GM19324 (cell line): ENCODE data around the gene INTS6.

ENCODE experiments used
- ATAC-seq: cut with Tn5 transposase; IDR thresholded peaks from one replicate; pipeline ENCODE4 v1.9.1; 2021; ENCODE audit warnings: mild to moderate bottlenecking, moderate library complexity; ENCODE audit not compliant: unreplicated experiment, low FRiP score

The INTS6 gene

DNA sequence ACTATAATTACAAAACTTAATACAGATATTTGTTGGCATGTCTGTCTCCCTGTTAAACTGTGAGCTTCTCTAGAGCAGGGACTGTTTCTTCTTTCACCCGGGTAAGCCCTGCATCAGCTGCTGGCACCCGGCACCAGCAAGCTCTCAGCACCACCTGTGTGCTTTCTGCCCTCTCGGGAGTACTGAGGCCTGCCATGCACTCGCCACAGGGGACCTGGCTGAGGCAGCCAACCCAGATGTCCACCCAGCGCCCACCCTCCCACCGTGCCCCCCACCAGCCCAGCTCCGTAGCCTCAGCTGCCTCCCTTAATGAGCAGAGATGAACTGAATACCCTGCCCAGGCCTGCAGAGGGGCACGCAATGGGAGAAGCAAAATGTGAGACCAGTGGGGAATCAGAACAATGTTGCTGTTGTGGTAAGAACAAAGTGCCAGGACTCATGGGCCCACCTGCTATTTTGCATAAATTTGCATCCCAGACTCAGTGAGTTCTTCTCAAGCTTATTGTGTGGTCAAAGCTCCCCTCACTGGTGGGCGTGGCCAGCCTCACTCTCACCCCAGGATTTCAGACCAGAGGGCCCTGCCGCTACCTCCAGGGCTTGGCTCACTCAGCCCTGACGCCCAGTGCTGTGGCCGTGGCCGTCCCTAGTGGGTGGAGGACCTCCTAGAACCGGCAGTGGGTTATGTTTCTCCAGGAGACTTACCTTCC, 128.0 kb downstream of the INTS6 start:
- ATAC-seq: no peak

DNA sequence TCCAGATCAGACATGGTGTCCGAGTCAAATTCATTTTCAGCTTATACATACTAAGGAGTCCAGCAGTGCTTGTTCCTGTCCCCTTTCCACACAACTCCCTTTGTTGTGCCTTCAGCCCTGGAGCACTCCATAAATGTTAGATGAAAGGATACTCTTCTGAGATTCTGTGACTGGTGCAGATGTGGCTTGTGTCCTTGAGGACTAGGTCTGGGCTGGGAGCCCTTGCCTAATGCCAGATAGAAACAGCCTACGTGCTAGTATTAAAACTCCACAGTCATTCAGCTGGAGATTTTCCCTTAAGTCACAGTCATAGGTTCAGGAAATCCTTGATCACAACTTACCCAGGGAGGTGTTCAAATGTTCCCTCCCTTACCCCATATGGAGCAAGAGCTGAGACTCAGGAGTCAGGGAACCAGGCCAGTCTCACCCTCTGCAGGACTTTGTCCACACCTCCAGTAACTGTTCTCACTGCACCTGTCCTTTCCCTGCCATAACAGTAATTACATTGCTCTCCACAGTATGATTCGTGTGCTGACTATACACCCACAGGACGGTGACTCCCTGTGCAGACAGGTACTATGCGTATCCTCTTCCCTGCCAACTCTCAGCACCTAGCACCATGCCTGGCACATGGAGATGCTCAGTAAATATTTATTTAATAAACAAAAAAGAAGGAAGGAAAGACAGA, 128.9 kb downstream of the INTS6 start:
- ATAC-seq: no peak

- ATAC-seq: no peak
Observed at GRCh38 chr13:51322826-51323225, 130.0 kb downstream of the INTS6 start.

- ATAC-seq: no peak
Observed at GRCh38 chr13:51321836-51322235, 131.0 kb downstream of the INTS6 start.

GRCh38 chr13:51318876-51319275, 134.0 kb downstream of the INTS6 start:
- ATAC-seq: no peak

DNA sequence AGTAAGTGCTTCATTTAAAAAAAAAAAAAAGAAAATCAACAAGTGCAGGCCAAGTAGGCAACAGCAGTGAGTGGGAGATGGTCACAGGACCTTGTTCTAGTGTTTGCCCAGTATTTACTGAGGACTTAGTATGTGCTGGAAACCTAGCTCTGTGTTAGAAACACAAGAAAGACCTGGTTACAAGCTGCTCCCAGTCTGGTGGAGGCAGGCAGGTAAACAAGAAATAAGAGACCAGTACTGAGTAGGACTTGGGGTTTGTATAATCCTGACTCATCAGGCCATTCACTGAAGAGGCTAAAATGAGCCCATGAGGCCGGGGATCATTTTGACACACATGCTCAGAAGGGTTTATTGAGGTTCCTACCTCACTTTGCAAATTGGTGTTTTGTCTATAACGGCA, 134.8 kb downstream of the INTS6 start:
- ATAC-seq: no peak

DNA sequence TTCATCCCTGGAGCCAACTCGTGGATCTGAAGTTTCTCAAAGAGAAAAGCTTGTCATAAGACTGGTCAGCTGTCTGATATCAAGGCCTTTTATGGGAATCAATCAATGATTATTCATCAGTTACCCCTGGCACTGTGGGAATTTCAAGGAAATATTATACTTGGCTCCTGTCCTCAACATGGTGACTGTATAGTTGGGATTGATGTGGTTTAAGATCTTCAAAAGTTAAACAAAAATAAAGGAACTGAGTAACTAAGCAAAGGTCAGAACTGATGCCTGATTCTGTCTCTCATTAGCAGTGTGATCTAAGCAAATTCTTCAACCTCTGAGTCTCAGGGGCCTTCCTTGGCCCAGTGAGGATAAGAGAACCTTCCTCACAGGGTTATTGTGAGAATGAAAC, 135.6 kb downstream of the INTS6 start:
- ATAC-seq: no peak

DNA sequence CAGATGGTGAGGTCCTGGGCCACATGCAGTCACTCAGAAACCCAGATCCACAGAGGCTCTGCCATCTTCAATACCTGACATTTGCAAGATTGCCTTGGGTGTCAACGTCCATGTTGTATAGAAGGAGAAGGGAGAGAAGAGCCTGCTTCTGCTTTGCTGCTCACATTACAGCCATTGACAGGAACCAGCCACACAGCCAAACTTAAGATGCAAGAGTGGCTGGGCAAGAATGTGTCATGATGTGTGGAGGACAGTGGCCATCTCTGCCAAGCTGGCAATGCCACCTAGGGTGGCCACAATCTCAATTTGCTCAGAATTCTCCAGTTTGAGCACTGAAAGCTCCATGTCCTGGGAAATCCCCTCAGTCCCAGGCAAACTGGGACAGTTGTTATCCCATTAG, 139.2 kb downstream of the INTS6 start:
- ATAC-seq: no peak

- ATAC-seq: no peak
Observed at GRCh38 chr13:51311957-51312520, 140.8 kb downstream of the INTS6 start.
